HepG2 (cell line): Measurements from ENCODE around the gene ZSWIM5. TPM values are rescaled to one million over a fixed set of nuclear protein-coding genes. Genes with fewer than 3 reads are reported as not detected.

Experiments
- LBX2 ChIP-seq: sonication (generic); formaldehyde crosslinking; IDR thresholded peaks from 2 replicates; pipeline ENCODE4 v1.5.0; 2020; ENCODE audit warnings: missing genetic modification reagents, mild to moderate bottlenecking, borderline replicate concordance
- POLR2AphosphoS2 ChIP-seq: IDR thresholded peaks from 2 replicates; pipeline ENCODE4 v1.6.1; 2011; ENCODE audit warnings: low read depth, low read length, improper control_type of control experiment
- RAD51 ChIP-seq: fragments of 450-650 bp; IDR thresholded peaks from 2 replicates; pipeline ENCODE4 v1.6.1; 2016; ENCODE audit warnings: borderline replicate concordance
- SAP130 ChIP-seq: IDR thresholded peaks from 2 replicates; pipeline ENCODE4 v1.6.1; 2016; ENCODE audit warnings: low read depth
- SATB2 ChIP-seq: sonication (generic); formaldehyde crosslinking; IDR thresholded peaks from 2 replicates; pipeline ENCODE4 v1.5.0; 2020; ENCODE audit warnings: missing genetic modification reagents
- SRSF1 ChIP-seq: fragments of 200-400 bp; formaldehyde crosslinking; optimal IDR thresholded peaks from 2 replicates; pipeline ENCODE3; 2017; ENCODE audit warnings: mild to moderate bottlenecking, low read depth, low read length, moderate library complexity
- ZFP37 ChIP-seq: sonication (generic); formaldehyde crosslinking; IDR thresholded peaks from 2 replicates; pipeline ENCODE4 v1.4.0; 2020; ENCODE audit warnings: missing genetic modification reagents, borderline replicate concordance
- ZFX ChIP-seq: sonication (generic); formaldehyde crosslinking; IDR thresholded peaks from 2 replicates; pipeline ENCODE4 v1.4.0; 2020; ENCODE audit warnings: mild to moderate bottlenecking, low read depth, missing genetic modification reagents, moderate library complexity
- ZMYM2 ChIP-seq: sonication (generic); formaldehyde crosslinking; IDR thresholded peaks from 2 replicates; pipeline ENCODE4 v1.8.0; 2022; ENCODE audit warnings: mild to moderate bottlenecking, missing genetic modification reagents
- ZNF460 ChIP-seq: sonication (generic); formaldehyde crosslinking; IDR thresholded peaks from 2 replicates; pipeline ENCODE4 v1.5.1; 2020; ENCODE audit warnings: missing genetic modification reagents, mild to moderate bottlenecking, borderline replicate concordance
- ZNF570 ChIP-seq: sonication (generic); formaldehyde crosslinking; IDR thresholded peaks from 2 replicates; pipeline ENCODE4 v1.4.0; 2020; ENCODE audit warnings: mild to moderate bottlenecking, missing genetic modification reagents, borderline replicate concordance
- ZNF598 ChIP-seq: sonication (generic); formaldehyde crosslinking; IDR thresholded peaks from 2 replicates; pipeline ENCODE4 v1.5.1; 2020; ENCODE audit warnings: mild to moderate bottlenecking, missing genetic modification reagents, borderline replicate concordance
- polyA plus RNA-seq, 8 experiments: library from polyadenylated mRNA; depleted of rRNA in 3 of 8; stranded (reverse) in 7 of 8; unstranded in 1 of 8; fragments of >200 nt; fragmentation: Illumina TruSeq in 4 of 8; extraction: Trizol in 4 of 8; gene quantifications; 2 replicates each; pipeline versions ENCODE4 v1.2.1 to v1.2.3, GENCODE V29; 2011 to 2016; ENCODE audit warnings: low read depth in 4 of 8, missing spikeins in 1 of 8, mixed read lengths in 1 of 8; ENCODE audit not compliant: insufficient read depth in 1 of 8
- total RNA-seq, 5 experiments: library from RNA; depleted of rRNA; stranded (reverse); fragments of >200 nt; fragmentation: Illumina TruSeq; extraction: Trizol; gene quantifications; 2 replicates each; pipeline ENCODE4 v1.2.3, GENCODE V29; 2016; ENCODE audit warnings: low read depth in 1 of 5
- TF ChIP-seq, protein P1 (sequence below): sonication (generic); formaldehyde crosslinking; IDR thresholded peaks from 2 replicates; pipeline ENCODE4 v1.5.1; 2020; ENCODE audit warnings: missing genetic modification reagents, mild to moderate bottlenecking, borderline replicate concordance
- TF ChIP-seq, protein P2 (sequence below): sonication (generic); formaldehyde crosslinking; IDR thresholded peaks from 2 replicates; pipeline ENCODE4 v1.5.1; 2020; ENCODE audit warnings: mild to moderate bottlenecking, missing genetic modification reagents, borderline replicate concordance
- TF ChIP-seq, protein P3 (sequence below): IDR thresholded peaks from 2 replicates; pipeline ENCODE4 v1.6.1; 2012; ENCODE audit warnings: low read length, improper control_type of control experiment
- TF ChIP-seq, protein P4 (sequence below): sonication (generic); formaldehyde crosslinking; IDR thresholded peaks from 2 replicates; pipeline ENCODE4 v1.8.0; 2022; ENCODE audit warnings: mild to moderate bottlenecking, missing genetic modification reagents, moderate library complexity
- TF ChIP-seq, protein P5 (sequence below): sonication (generic); formaldehyde crosslinking; IDR thresholded peaks from 2 replicates; pipeline ENCODE4 v1.4.0; 2020; ENCODE audit warnings: missing genetic modification reagents

Gene ZSWIM5
- total and polyA plus RNA-seq, 2 of the 13 experiments (the other 11 are each of a cell fraction or from before 2014, with no cell fraction given), result 11.0 to 20.6 TPM

GRCh38 chr1:45010855-45011811 lies 195.3 kb downstream of the ZSWIM5 start, which contains the start of gene HECTD3 (continued):
- TF ChIP-seq ZNF598 (CRISPR knock-in tag) (0 out of 2 replicates have a peak, but pooled peaks have one; percentile 21), SRSF1 (no peak), ZFP37 (CRISPR knock-in tag) (no peak), SATB2 (CRISPR knock-in tag) (no peak), ZFX (CRISPR knock-in tag) (peak; percentile 79), POLR2AphosphoS2 (no peak), ZNF460 (CRISPR knock-in tag) (no peak), SAP130 (peak; percentile 97), ZNF570 (CRISPR knock-in tag) (no peak), ZMYM2 (CRISPR knock-in tag) (no peak), LBX2 (no peak), RAD51 (no peak)
- TF ChIP-seq, protein P1, sequence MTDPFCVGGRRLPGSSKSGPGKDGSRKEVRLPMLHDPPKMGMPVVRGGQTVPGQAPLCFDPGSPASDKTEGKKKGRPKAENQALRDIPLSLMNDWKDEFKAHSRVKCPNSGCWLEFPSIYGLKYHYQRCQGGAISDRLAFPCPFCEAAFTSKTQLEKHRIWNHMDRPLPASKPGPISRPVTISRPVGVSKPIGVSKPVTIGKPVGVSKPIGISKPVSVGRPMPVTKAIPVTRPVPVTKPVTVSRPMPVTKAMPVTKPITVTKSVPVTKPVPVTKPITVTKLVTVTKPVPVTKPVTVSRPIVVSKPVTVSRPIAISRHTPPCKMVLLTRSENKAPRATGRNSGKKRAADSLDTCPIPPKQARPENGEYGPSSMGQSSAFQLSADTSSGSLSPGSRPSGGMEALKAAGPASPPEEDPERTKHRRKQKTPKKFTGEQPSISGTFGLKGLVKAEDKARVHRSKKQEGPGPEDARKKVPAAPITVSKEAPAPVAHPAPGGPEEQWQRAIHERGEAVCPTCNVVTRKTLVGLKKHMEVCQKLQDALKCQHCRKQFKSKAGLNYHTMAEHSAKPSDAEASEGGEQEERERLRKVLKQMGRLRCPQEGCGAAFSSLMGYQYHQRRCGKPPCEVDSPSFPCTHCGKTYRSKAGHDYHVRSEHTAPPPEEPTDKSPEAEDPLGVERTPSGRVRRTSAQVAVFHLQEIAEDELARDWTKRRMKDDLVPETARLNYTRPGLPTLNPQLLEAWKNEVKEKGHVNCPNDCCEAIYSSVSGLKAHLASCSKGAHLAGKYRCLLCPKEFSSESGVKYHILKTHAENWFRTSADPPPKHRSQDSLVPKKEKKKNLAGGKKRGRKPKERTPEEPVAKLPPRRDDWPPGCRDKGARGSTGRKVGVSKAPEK (CRISPR knock-in tag), result no peak
- TF ChIP-seq, protein P2, sequence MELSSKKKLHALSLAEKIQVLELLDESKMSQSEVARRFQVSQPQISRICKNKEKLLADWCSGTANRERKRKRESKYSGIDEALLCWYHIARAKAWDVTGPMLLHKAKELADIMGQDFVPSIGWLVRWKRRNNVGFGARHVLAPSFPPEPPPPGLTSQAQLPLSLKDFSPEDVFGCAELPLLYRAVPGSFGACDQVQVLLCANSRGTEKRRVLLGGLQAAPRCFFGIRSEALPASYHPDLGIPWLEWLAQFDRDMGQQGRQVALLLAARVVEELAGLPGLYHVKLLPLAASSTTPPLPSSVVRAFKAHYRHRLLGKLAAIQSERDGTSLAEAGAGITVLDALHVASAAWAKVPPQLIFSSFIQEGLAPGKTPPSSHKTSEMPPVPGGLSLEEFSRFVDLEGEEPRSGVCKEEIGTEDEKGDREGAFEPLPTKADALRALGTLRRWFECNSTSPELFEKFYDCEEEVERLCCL (CRISPR knock-in tag), result no peak
- TF ChIP-seq, protein P3, sequence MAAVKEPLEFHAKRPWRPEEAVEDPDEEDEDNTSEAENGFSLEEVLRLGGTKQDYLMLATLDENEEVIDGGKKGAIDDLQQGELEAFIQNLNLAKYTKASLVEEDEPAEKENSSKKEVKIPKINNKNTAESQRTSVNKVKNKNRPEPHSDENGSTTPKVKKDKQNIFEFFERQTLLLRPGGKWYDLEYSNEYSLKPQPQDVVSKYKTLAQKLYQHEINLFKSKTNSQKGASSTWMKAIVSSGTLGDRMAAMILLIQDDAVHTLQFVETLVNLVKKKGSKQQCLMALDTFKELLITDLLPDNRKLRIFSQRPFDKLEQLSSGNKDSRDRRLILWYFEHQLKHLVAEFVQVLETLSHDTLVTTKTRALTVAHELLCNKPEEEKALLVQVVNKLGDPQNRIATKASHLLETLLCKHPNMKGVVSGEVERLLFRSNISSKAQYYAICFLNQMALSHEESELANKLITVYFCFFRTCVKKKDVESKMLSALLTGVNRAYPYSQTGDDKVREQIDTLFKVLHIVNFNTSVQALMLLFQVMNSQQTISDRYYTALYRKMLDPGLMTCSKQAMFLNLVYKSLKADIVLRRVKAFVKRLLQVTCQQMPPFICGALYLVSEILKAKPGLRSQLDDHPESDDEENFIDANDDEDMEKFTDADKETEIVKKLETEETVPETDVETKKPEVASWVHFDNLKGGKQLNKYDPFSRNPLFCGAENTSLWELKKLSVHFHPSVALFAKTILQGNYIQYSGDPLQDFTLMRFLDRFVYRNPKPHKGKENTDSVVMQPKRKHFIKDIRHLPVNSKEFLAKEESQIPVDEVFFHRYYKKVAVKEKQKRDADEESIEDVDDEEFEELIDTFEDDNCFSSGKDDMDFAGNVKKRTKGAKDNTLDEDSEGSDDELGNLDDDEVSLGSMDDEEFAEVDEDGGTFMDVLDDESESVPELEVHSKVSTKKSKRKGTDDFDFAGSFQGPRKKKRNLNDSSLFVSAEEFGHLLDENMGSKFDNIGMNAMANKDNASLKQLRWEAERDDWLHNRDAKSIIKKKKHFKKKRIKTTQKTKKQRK, result no peak
- TF ChIP-seq, protein P4, sequence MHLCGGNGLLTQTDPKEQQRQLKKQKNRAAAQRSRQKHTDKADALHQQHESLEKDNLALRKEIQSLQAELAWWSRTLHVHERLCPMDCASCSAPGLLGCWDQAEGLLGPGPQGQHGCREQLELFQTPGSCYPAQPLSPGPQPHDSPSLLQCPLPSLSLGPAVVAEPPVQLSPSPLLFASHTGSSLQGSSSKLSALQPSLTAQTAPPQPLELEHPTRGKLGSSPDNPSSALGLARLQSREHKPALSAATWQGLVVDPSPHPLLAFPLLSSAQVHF, result no peak
- TF ChIP-seq, protein P5, sequence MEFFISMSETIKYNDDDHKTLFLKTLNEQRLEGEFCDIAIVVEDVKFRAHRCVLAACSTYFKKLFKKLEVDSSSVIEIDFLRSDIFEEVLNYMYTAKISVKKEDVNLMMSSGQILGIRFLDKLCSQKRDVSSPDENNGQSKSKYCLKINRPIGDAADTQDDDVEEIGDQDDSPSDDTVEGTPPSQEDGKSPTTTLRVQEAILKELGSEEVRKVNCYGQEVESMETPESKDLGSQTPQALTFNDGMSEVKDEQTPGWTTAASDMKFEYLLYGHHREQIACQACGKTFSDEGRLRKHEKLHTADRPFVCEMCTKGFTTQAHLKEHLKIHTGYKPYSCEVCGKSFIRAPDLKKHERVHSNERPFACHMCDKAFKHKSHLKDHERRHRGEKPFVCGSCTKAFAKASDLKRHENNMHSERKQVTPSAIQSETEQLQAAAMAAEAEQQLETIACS, result no peak
